Breast epithelium (tissue), 3 donors: ENCODE data around the gene FNDC3A.

ENCODE experiments used
- POLR2A ChIP-seq: fragments of 450-650 bp; IDR thresholded peaks from one replicate; pipeline ENCODE4 v1.6.1; 2016; ENCODE audit warnings: antibody characterized with exemption, mild to moderate bottlenecking, moderate library complexity
- TF ChIP-seq, protein P1 (sequence below), 3 donors: fragments of 450-650 bp; IDR thresholded peaks; one replicate each; pipeline ENCODE4 v1.5.1; 2016 to 2017; ENCODE audit warnings: antibody characterized with exemption in 3 of 3, mild to moderate bottlenecking in 3 of 3, moderate library complexity in 3 of 3

DNA sequence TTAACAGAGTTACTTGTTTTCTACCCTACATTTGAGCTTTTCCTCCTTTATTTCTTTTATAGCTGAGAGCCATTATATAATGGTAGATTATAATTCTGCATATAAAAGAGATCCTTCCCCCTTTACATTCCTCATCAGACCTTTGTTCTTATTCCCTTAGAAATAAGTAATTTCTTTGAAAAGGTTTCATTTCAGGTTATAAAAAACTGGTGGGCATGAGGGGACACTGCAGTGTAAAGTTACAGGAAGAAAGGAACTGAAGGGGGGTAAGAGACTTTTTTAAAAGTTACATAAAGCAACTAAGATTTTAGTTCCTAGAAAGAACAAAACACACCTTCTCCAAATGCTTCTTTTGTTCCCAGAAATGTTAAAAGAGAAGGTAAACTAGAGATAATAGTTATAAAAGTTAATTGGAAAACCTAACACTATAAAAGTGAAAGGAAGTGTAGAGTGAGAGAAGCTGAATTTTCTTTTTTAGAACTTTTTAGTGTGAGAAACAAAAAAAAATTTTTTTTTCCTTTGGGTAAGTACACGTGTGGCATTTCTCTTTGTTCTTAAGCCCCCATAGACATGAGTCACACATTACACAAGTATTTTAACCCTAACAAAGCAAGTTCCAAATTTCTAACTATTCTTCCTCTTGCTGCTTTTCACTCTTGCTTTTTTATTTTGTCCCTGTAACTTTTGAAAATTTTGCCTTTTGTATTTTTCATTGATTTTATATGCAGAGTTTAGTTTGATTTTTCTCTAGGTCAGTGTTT lies 138.0 kb downstream of the FNDC3A start:
- no peak for TF ChIP-seq POLR2A
- TF ChIP-seq, protein P1, sequence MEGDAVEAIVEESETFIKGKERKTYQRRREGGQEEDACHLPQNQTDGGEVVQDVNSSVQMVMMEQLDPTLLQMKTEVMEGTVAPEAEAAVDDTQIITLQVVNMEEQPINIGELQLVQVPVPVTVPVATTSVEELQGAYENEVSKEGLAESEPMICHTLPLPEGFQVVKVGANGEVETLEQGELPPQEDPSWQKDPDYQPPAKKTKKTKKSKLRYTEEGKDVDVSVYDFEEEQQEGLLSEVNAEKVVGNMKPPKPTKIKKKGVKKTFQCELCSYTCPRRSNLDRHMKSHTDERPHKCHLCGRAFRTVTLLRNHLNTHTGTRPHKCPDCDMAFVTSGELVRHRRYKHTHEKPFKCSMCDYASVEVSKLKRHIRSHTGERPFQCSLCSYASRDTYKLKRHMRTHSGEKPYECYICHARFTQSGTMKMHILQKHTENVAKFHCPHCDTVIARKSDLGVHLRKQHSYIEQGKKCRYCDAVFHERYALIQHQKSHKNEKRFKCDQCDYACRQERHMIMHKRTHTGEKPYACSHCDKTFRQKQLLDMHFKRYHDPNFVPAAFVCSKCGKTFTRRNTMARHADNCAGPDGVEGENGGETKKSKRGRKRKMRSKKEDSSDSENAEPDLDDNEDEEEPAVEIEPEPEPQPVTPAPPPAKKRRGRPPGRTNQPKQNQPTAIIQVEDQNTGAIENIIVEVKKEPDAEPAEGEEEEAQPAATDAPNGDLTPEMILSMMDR (IDR thresholded peaks at IDR 0.05), result no peak
